Inflammatory macrophage treated with lipopolysaccharide for 4 hours (primary cell): ENCODE results near the gene ACTA1.
"Not testable (repeated sequence)": the region's sequence is repeated elsewhere in the genome, so short reads cannot be mapped to it uniquely, and the experiment has no call there.

Source experiments
- DNase-seq: peaks from one replicate; pipeline ENCODE4 v3.0.0-alpha.2; 2020

ACTA1 gene

DNA sequence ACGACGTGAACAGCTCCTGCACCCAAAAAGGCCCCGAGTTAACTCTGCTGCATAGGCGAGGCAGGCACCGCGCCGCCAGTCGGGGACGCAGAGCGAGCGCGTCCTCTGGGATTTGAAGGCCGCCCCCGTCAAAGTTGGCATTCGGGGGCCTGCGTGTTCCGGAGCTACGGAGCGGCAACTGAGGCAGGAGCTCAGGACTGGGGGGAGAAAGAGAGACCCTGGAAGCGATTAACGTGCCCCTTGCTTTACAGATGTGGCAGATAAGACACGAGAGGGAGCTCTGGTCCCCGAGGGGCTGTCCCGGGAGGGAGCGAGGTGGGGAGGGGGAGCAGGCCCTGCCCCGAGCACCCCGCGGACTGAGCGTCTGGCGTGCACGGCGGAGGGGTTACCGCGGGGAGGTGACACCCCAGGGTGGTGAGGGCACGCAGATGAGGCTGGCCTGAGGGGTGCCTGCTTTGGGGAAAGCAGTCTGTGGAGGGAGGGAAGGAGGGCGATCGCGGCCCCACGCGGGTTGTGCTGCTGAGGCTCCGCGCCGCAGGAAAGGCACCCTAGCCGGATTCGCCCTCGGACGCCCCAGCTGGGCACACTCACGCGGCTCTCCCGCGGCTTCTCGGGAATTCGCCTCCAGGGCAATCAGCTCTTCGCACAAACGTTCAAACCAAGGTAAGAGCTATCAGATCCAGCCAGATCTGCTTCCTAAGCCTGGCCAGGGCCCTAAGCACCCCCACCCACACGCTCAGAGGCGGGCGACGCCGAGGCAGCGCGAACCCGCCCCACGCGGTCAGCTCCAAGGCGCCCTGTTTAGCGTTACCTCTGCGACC is 26.5 kb downstream of the ACTA1 start:
- DNase-seq = no peak

DNA sequence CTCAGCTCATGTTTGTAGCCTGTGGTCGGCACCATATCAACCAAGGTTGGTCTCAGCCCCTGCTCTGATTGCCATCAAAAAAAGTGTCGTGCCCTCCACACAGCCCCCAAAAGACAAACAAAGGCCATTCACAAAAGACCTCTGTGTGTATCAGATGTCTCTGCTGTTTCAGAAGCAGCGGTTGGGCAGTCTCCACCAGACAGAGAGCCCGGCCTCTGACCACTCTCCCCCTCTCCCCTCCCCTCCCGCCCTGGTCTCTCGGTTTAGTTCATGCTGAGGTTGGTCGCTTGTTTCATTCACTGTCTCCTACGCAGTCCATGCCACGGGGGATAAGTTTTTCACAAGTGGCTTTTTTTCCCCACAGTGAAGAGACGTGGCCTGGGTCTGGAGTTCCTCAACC is 27.1 kb downstream of the ACTA1 start:
- DNase-seq = no peak

DNA sequence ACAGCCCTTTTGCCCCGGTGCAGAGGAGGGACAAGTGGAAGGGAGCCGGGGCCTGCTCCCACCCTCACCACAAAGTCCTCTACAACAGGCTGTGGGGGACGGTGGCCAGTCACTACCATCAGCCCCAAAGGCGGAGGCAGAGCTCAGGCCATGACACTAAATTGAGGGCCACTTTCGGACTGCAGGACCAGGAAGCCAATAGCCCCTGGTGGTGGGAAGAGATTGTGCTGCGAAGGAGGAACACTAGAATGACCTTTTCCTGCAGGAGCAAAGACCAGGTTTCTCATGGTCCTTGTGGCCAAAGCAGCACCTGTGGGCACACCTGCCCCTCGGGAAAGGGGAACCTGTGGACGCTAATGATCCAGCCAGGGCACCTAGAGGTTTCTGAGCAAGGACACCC is 30.3 kb downstream of the ACTA1 start:
- no peak for DNase-seq

DNA sequence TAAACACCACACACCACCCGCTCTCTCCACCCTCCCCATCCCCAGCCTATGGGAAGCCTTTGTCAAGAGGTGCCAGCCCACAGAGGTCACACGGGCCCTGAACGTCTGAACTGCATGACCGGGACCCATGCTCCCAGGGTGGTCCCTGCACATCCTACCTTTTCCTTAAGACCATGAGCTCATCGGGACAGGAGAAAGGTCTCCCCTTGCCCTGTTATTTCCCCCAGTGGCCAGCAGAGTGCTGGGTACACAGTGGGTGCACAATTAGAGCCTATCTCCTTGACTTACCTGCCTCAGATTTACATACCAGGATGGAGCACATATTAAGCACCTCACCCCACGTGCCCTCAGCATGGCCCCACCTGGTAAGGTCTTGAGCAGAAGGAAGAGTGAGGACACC is 30.9 kb downstream of the ACTA1 start:
- no peak for DNase-seq

DNA sequence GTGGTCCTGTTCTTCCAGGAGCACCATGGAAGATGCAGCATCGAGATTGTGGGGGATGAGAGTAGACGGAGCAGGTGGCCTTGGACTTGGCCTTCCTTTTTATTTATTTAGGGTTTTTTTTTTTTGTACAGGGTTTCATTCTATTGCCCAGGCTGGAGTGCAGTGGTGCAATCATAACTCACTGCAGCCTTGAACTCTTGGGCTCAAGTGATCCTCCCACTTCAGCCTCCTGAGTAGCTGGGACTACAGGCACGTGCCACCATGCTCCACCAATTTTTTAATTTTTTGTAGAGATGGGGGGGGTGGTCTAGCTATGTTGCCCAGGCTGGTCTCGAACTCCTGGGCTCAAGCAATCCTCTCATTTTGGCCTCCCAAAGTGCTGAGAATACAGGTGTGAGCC is 31.6 kb downstream of the ACTA1 start:
- not testable (repeated sequence) for DNase-seq

DNA sequence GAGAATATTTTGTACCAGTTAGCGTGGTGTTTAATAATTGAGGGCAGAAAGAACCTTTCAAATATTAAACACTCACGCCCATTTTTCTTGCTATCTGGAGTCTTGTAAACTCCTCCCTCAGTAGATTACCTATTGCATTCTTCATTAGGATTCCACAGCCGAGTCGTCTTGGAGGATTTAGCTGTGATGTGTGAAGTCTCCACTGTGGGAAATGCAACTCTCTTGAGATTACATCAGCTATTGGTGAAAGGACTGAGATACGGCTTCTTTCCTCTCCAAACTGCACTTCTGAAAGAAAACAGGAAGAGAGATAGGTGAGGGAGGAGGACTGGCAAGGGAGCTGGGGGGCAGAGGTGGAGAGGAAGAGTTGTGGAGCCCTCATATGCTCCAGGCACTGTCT is 36.1 kb downstream of the ACTA1 start:
- no peak for DNase-seq

DNA sequence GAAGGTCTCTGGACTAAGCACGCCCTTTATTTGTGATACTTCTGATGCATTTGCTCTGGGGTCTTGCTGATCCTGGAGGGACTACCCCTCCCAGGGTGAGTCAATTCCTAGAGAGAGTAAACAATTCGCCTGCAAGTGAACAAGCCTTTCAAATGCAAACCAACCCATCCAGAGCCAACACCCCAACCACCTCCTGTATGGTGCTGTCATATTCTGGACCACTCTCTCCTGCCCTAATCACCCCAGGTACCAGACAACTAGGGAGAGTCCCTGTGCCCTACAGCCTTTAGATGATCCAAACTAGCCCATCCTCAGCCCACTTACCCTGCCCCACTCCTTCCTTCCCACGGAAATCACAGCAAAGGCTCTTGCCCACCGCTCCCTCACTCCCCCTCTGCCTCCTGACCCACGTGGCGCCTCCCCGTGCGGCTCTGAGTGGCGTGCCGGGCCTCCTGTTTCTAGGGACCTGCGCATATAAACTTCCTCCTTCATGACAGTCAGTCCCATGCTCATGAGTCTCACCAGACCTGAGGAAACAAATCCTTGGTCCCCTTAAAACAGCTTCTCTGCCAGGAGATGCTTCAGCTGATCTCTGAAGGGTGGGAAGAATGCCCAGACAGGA is 37.2 kb downstream of the ACTA1 start:
- DNase-seq = peak; percentile 9

DNA sequence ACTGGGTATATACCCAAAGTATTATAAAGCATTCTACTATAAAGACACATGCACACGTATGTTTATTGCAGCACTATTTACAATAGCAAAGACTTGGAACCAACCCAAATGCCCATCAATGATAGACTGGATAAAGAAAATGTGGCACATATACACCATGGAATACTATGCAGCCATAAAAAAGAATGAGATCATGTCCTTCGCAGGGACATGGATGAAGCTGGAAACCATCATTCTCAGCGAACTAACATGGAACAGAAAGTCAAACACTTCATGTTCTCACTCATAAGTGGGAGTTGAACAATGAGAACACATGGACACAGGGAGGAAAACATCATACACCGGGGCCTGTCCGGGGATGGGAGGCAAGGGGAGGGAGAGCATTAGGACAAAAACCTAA is 39.4 kb downstream of the ACTA1 start:
- not testable (repeated sequence) for DNase-seq

DNA sequence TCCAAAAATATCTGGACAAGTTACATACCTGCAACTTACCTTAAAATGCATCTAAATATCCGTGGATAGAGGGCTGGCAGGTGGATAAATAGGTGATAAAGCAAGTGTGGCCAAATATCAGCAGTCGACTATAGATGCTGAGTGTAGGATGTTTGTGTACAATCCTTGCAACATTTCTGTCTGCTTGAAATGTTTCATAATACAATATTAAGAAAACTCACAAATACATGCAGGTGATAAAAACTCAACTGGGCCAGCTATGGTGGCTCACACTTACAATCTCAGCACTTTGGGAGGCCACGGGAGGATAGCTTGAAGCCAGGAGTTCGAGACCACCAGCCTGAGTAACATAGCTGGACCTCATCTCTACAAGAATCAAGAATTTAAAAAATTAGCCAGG is 41.0 kb downstream of the ACTA1 start:
- DNase-seq = no peak

DNA sequence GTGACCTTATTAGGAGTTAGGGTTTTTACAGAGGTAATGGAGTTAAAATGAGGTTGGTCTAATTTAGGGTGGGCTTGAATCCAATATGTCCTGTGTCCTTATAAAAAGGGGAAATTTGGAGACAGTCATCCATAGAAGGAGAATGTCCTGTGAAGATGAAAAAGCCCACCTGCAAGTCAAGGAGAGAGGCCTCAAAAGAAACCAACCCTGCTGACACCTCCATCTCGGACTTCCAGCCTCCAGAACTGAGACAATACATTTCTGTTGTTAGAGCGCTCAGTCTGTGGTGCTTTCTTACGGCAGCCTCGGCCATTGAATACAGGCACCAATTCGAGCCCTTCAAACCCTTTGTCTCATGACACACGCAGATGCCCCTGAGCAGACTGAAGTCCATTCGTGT is 43.8 kb downstream of the ACTA1 start:
- DNase-seq = no peak

DNA sequence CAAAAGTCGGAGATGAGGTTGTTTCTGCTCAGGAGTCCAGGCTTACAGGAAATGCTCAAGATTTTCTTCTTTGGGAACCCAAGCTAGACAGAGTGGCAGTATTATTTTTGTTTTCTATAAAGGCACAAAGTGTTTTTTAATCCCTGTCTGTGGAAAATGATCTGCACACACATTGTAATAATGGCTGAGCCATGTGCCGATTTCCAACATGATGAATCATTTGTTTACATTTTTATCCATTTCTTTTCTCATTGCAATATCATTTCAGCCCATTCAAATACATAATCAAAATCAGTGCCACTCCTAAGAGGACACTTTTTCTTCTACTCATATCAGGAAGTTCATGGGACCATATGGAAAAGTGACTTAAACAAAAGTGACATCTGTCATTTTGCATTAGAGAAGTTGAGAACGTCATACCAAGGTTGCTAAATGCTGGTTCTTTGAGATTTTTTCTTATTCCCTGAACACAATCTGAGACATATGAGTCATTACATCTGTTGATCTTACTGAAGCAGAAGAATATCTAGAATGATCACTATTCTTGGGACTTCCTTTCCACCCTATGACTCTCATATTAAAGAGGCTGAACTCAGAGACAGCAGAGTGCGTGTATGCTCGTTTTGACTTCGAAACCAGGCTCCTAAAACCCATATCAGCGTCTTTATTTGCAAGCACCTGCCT is 44.9 kb downstream of the ACTA1 start:
- DNase-seq = peak; percentile 78

DNA sequence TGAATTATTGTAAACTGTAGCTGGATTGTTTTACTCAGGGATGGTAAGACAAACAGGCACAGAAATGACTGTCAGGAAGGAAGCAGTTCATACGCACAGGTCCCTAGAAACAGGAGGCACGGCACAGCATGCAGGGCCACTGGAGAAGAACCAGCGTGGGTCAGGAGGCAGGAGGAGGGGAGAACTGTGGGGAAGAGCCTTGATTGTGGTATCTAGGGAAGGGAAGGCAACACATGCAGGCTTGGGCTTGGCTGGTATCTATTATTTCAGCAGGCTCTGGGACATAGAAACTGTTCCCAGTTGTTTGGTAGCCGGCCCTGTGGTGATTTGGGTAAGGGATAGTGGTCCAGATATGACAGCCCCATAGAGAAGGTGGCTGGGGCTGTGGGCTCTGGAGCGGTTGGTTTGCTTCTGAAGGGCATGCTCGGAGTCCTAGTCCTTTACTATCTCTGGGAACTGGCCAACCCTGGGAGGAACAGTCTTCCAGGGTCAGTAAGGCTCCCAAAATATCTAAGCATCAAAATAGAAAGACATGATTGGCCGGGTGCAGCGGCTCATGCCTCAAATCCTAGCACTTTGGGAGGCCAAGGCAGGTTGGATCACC is 47.9 kb downstream of the ACTA1 start:
- DNase-seq = no peak

DNA sequence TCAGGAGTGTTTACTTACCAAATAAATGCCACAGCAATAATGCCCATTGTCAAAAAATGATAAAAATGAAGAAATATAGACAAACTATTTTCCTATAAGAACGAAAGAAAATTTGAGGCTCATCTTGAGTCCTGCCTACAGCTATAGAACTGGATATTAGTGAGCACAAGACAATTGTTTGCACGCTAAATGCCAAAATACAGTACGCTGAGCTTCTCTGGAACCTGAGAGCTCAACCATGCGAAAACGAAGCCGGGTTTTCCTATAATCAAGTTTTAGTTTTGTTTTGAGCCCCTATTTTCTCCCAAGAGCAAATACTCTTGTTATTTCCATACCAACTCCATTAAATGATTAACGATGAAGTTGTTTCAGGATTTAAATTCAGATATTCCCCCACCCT is 49.1 kb downstream of the ACTA1 start:
- no peak for DNase-seq

DNA sequence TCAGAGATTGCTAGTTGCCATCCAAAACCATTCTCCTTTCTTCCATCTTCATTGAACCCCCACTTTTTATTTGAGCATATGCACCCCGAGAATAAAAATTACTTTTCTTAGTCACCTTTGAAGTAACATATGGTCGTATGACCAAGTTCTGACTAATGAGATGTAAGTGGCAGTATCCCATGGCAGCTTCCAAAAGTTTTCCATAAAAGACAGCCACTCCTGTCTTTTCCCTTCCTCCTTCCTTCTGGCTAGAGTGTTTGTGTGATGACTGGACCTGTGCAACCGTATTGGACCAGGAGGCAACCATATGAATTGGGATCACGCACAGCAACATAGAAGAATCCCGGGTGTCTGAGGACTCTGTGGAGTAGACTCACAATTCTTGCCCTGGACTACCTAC is 49.9 kb downstream of the ACTA1 start:
- DNase-seq = no peak

DNA sequence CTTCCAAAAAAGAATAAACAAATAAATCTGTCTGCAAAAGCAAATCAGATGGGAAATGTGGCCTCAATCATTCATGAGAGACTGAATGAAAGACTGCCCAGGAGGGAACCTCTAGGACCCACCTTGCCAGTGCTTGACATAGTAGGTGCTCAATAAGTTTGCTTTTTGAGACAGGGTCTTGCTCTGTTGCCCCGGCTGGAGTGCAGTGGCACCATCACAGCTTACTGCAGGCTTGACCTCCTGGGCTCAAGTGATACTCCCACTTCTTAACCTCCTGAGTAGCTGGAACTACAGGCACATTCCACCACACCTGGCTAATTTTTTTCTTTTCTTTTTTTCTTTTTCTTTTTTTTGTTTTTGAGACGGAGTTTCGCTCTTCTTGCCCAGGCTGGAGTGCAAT is 50.7 kb downstream of the ACTA1 start:
- no peak for DNase-seq
